LNCAP (cell line): Measurements from ENCODE around the gene NHS.

Experiments
- CTCF ChIP-seq: fragments of 450-650 bp; IDR thresholded peaks from 2 replicates; pipeline ENCODE4 v1.5.1; 2017; ENCODE audit warnings: mild to moderate bottlenecking

NHS gene

GRCh38 chrX:17580539-17581152 is 205.6 kb downstream of the NHS start:
- TF ChIP-seq CTCF: no peak

GRCh38 chrX:17581641-17582040 is 206.6 kb downstream of the NHS start:
- TF ChIP-seq CTCF: no peak

GRCh38 chrX:17584248-17584681 is 209.3 kb downstream of the NHS start:
- no peak for TF ChIP-seq CTCF

- TF ChIP-seq CTCF: no peak
Measured at GRCh38 chrX:17585006-17585405, 210.0 kb downstream of the NHS start.

GRCh38 chrX:17587366-17587765 is 212.4 kb downstream of the NHS start:
- TF ChIP-seq CTCF: no peak

GRCh38 chrX:17588303-17588702 is 213.3 kb downstream of the NHS start:
- no peak for TF ChIP-seq CTCF

GRCh38 chrX:17590892-17591740 is 216.1 kb downstream of the NHS start:
- peak; percentile 60 for TF ChIP-seq CTCF
